HG03175 (cell line): ENCODE data around the gene OR5H1.
"Not testable (repeated sequence)": the region's sequence is repeated elsewhere in the genome, so short reads cannot be mapped to it uniquely, and the experiment has no call there.

Source experiments
- ATAC-seq: cut with Tn5 transposase; IDR thresholded peaks from one replicate; pipeline ENCODE4 v1.9.1; 2021; ENCODE audit warnings: mild to moderate bottlenecking, moderate library complexity; ENCODE audit not compliant: unreplicated experiment

The OR5H1 gene

DNA sequence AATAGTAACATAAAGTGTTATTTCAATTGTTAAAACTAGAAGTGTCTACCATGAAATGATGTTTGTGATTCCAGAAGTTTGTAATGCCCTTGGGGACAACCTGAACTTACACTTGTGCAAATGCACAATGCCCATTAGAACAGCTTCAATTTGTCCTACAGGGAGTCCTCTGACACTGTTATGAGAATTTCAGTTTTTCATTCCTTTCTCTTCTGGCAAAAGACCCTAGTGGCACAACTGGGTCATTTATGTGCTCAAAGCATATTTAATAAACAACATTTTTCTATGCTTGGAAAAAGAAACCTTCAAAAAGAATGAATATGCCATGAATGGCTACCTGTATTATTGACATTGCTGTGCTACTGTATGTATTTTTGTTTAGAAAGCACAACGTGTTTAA is at the start of gene OR5H1:
Gene OR5H1, plus strand, starts transcription at position 301 of the 400 bp plus-strand sequence. CDS start 1,977 bp downstream, outside the sequence.
- ATAC-seq, result no peak

DNA sequence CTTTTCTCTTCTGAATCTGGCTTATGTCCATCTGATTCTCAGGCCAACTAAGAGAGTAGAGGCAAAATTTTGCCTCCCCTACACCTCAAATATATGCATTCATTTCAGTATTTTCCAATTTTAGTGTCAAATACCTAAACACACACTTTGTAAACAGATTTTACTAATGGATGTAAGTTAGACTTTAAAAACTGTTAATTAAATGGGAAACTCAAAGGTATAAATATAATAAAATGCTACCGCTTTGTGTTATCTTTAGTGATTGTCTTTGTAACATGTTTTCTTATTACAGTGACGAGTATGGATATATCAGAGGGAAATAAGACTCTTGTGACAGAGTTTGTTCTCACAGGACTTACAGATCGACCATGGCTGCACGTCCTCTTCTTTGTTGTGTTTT is 43.6 kb upstream of the OR5H1 start, which contains the start of gene OR5AC2:
Gene OR5AC2, plus strand, starts transcription at position 301 of the 400 bp plus-strand sequence. Its CDS starts 0 bp downstream, at position 301.
- ATAC-seq, result no peak

DNA sequence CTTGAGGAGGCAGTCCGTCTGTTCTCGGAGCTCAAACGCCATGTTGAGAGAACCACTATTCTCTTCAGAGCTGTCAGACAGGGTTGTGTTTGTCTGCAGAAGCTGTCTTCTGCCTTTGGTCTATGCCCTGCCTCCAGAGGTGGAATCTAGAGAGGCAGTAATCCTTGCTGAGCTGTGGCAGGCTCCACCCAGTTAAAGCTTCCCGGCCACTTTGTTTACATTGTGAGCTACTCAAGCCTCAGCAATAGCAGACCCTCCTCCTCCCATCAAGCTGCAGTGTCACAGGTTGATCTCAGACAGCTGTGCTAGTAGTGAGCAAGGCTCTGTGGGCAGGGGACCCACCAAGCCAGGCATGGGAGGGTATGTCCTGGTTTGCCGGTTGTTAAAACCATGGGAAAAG is 34.6 kb upstream of the OR5H1 start:
- no peak for ATAC-seq

DNA sequence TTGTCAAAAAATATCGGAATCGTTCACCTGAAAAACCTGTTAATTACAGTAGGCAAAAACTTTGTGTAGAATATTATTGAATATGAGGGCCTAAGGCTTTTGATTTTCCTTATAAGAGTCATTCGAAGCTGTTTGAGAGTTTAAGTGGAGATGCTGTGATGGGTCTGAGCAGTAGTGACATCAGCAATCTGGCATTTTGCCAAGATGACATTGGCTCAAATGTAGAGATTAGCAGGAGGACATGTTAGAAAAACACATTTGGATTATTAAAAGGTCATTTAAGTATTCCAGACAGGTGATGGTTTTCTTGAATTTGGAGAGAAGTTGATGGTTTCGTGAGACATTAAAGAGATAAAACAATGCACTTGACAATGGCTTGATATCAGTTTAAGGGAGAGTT is 30.7 kb upstream of the OR5H1 start:
- no peak for ATAC-seq

- no peak for ATAC-seq
Measured at GRCh38 chr3:98108162-98108561, 22.4 kb upstream of the OR5H1 start.

DNA sequence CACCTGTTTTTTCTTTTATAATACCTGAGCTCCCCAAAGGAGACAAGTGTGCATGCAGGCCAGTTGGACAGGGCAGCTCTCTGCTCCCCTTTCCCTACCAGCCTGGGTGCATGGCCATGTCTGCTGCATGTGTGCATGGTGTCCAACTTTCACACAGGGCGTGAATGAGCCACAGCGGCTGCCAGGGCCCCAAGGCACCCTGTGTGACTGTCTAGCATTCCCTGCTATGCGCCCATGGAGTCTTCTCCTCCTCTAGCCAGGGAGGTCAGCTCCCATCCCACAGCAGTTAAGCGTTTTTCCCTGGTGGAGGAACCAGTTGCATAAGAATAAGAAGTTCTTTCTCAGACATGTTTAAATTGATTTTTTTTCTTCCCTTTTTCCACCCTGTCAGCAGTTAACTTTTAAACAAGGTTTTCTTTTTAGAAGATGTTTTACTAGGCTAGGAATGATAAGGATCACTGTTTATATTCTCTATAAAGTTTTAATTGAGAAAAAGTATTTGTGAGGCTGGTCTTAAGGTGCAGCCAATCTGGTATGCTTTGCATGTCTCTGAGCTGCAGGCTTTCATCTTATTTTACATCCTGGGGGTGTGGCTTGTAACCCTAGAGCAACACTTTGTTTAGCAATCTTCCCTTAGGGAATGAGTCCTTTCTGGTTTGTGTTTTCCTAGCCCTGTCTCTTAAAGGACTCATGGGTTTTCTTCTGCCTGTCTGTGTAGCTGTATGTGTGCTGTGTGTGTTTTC is 20.5 kb upstream of the OR5H1 start:
- no peak for ATAC-seq

DNA sequence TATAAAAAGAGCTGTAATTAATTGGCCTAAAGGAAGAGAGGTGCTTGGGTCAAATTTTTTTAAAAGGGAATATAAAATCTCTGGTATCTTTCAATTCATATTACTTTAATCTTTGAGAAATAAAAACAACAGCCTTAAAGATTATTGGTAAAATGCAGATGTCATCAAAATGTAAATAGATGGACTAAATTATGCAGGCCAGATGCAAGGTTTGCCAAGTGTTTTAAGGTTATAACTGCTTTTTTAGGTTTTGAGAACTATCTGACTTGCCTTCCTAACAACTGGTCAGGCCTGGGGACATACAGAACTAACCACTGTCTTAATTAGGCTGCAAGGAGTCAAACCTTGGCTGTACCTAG is 20.0 kb upstream of the OR5H1 start:
- no peak for ATAC-seq

- no peak for ATAC-seq
Measured at GRCh38 chr3:98114264-98114663, 16.3 kb upstream of the OR5H1 start.

DNA sequence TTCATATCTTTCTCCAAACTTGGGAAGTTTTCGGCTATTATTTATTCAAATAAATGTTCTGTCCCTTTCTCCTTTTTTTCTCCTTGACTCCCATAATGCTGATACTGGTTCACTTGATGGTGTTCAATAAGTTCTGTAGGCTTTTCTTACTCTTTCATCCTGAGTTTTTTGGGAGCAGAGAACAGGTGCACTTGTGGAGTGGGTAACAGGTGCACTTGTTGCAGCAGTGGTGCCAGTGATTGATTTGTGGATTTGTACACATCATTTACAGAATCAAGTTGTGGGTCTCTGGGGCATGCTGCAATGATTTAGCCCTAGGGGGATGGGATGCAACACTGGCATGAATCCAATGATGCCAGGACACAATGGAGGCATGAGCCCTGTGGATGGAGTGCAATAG is 14.8 kb upstream of the OR5H1 start:
- no peak for ATAC-seq

DNA sequence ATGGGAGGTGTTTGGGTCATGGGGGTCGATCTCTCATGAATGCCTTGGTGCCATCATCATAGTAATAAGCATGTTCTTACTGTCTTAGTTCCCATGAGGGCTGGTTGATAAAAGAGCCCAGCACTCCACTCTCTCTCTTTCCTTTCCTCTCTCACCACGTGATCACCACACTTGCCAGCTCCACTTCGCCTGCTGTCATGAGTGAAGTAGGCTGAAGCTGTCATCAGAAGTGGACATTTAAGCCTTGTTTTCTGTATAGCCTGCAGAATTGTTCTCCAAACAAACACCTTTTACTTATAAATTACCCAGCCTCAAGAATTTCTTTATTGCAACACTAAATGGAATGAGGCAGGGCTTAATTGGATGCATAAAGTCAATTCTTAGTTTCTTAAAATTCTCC is 6.1 kb downstream of the OR5H1 start:
- ATAC-seq, result no peak

DNA sequence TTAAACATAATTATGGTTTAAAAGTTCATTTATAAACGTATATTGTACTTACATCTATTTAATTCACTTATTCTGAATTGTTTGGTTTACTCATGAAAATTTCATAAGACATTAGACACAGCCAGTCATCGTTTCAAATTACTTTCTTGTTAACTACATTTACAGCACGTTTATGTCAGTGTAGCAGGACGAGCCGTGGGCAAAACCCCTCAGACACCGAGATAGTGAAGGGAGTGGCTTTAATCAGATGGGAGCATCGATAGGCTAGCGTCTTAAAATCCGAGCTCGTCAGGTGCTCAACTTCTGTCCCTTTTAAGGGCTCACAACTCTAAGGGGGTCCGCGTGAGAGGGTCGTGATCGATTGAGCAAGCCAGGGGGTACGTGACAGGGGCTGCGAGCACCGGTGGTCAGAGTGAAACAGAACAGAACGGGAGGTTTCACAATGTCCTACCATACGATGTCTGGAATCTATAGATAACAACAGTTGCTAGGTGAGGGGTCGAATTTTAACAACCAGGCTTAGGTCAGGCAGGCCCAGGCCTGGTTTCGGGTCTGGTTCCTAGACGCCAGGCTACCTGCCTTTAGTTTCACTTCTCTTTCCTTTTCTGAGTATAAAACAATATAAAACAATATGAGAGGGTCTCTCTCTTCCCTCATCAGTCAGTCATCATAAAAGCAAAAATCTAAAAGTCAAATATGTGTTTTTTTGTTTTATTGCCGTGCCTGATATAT is 7.5 kb downstream of the OR5H1 start:
- not testable (repeated sequence) for ATAC-seq

DNA sequence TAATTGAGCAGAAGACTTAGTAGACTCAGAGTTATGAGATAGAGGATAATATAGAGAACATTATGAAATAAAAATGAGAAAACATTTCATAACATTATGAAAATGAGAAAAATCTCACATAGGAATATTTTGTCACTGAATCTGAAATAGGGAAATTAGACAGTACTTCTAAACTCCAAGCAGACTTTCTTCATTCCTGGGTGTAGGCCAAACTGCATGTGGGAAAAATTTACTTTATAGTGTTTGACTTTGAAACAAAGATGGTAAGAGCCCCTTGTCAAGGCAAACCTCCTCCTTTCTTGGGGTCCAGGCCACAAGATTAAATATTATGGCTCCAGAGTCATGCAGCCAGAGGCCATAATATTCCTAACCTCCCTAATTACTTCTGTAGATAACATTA is 10.0 kb downstream of the OR5H1 start:
- ATAC-seq, result no peak

- no peak for ATAC-seq
Measured at GRCh38 chr3:98147179-98147578, 16.7 kb downstream of the OR5H1 start, which contains the start of gene OR5H14. OR5H14 (plus strand) TSS chr3:98147479; CDS start chr3:98149386, 1,907 bp downstream.

GRCh38 chr3:98148751-98149150 is 18.2 kb downstream of the OR5H1 start:
- ATAC-seq, result no peak

DNA sequence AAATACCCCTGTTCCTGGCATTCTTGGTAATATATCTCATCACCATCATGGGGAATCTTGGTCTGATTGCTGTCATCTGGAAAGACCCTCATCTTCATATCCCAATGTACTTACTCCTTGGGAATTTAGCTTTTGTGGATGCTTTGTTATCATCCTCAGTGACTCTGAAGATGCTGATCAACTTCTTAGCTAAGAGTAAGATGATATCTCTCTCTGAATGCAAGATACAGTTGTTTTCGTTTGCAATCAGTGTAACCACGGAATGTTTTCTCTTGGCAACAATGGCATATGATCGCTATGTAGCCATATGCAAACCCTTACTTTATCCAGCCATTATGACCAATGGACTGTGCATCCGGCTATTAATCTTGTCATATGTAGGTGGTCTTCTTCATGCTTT is 18.9 kb downstream of the OR5H1 start:
- ATAC-seq, result not testable (repeated sequence)

DNA sequence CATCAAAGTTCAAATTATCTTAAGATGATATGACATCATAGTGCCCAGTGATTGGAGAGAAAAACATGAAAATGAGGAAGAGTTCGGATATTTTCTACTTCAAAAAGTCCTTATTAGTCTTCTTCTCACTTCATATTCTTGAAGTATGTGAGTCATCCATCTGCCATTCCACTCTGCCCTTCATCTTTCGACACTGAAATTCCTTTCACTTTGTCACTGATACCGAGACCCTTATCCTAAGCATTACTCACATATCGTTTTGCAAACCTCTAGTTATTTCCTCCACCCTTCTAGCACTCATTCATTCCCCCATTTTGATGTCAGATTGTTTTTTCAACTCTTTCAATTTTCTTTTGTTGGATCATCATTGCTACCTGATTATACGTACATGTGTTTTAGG is 20.7 kb downstream of the OR5H1 start:
- ATAC-seq, result no peak

DNA sequence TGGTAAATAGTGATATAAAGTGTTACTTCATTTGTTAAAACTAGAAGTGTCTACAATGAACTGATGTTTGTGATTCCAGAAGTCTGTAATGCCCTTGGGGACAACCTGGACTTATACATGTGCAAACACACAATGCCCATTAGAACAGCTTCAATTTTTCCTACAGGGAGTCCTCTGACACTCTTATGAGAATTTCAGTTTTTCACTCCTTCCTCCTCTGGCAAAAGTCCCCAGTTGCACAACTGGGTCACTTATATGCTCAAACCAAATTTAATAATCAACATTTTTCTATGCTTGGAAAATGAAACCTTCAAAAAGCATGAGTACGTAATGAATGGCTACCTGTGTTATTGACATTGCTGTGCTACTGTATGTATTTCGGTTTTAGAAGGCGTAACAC is 35.9 kb downstream of the OR5H1 start, which contains the start of gene OR5H15:
Gene OR5H15, plus strand, starts transcription at position 301 of the 400 bp plus-strand sequence. CDS start 2,004 bp downstream, outside the sequence.
- no peak for ATAC-seq

GRCh38 chr3:98171071-98171470 is 40.5 kb downstream of the OR5H1 start:
- no peak for ATAC-seq

GRCh38 chr3:98172621-98173020 is 42.1 kb downstream of the OR5H1 start:
- no peak for ATAC-seq

DNA sequence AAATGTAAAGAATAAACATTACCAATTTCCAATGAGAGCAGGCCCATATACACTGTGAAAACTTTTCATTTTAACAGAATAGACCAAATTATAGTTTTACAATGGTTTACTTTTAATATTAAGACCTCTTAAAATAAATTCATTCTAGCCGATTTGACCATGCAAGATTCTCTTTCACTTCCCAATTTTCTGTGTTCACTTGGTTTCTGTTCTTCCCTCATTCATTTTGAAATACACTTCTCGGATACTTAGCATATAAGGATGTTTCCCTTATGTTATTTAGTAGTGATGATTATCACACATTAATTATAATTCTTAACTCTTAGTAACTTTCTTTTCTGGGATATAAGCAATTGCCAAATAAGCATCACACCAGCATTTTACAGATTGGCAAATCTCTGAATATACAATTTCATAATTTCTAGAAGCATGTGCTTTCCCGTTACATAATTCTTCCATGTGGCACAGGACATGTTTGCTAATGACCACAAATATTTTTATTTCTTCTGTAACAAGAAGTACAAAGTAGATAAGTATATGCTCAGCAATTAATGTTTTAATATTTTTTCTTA is 49.9 kb downstream of the OR5H1 start:
- ATAC-seq, result no peak

GRCh38 chr3:98182196-98182595 is 51.7 kb downstream of the OR5H1 start:
- no peak for ATAC-seq

- ATAC-seq, result no peak
Measured at GRCh38 chr3:98185180-98185579, 54.7 kb downstream of the OR5H1 start.
